Measurements from ENCODE around the gene ARMS2.

- TF ChIP-seq CTCF (IDR thresholded peaks at IDR 0.05) (no peak), POLR2A (IDR thresholded peaks at IDR 0.05) (no peak), POLR2AphosphoS5 (IDR thresholded peaks at IDR 0.05) (no peak)
Observed at GRCh38 chr10:122497241-122497640, 42.8 kb downstream of the ARMS2 start.

Data from suprapubic skin (tissue), 4 donors.